ENCODE data around the gene FCHSD2.
"Not testable (repeated sequence)": the region's sequence is repeated elsewhere in the genome, so short reads cannot be mapped to it uniquely, and the experiment has no call there.

The FCHSD2 gene

DNA sequence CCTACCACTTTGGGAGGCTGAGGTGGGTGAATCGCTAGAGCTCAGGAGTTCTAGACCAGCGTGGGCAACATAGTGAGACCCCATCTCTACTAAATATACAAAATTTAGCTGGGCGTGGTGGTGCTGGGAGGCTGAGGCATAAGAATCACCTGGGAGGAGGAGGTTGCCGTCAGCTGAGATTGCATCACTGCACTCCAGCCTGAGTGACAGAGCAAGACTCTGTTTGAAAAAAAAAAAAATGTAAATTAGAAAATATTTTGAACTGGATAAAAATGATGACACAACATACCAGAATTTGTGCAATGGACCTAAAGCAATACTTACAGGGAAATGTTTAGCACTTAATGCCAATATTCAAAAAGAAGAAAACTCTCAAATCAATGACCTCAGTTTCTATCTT is 281.5 kb downstream of the FCHSD2 start:
- DNase-seq: no peak

GRCh38 chr11:72860010-72860409 is 282.1 kb downstream of the FCHSD2 start:
- no peak for DNase-seq

DNA sequence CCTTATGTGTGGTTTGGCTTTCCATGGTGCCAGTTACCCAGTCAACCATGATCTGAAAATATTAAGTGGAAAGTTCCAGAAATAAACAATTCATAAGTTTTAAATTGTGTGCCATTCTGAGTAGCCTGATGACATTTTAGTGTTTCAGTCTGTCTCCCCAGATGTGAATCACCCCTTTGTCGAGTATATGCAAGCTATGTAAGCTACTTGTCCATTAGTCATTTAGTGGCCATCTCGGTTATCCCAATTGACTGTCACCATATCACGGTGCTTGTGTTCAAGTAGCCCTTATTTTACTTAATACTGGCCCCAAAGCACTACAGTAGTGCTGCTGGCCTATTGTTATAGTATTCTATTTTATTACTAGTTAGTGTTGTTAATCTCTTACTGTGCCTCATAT is 283.0 kb downstream of the FCHSD2 start:
- no peak for DNase-seq

GRCh38 chr11:72858267-72858666 is 283.9 kb downstream of the FCHSD2 start:
- not testable (repeated sequence) for DNase-seq

DNA sequence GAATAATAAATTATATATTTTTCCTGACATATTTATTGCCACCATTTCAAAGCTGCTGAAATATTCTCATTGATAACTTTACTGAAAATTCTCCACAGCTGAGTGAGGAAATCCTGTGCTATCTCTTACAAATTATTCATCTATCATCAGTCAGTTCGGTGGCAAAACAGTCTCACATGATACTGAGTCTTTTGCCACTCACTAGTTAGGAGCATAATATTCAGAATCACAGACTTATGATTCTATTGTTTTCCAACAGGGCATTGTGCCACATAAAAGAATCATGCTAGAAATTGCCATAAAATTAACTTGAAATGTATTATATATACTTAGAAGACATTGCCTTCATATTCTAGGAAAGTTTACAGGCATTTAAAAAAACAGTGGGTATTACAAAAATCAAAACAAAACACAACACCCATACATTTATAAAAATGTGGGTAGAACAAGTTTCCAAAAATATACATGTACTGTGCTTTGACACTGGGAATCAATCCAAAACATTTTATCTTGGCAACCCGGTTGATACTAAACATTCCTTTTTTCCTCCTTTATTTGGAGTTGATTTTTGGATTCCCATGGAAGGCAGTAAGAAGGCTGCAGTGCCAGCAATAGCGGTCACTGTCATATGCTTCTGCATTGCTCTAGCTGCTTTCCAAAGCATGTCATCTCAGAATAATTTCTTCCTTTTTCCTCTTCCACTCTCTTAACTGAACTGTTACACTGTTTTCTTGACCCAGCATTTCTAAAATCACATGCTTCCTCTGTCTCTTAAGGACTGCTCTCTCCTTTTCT is 285.4 kb downstream of the FCHSD2 start:
- no peak for DNase-seq

DNA sequence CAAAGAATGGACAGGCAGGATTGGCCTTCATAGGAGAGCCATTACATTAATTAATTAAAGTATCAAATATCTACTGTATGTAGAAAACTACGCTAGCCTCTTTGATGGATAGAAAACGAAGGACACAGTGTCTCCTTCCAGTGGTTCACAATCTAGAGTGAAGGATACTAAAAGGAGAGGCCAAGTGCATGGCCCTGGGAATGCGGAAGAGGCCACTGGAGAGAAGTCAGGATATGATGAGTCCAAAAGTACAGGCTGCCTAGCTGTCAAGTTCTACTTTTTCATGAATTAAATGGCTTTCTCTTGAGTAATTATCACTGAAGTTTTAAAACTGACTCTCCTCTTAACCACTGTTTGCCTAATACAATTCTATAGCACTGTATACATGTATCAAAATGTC is 286.1 kb downstream of the FCHSD2 start:
- no peak for DNase-seq

DNA sequence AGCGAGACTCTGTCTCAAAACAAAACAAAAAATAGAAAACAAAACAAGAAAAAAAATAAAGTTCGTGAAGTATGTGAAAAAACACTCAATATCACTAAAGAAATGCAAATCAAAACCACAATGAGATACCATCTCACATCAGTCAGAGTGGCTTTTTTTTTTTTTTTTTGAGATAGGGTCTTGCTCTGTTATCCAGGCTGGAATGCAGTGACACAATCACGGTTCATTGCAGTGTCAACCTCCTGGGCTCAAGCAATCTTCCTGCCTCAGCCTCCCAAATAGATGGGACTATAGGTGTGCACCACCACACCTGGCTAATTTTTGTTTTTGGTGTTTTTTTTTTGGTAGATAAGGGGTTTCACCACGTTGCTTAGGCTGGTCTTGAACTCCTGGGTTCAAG is 290.4 kb downstream of the FCHSD2 start:
- no peak for DNase-seq

DNA sequence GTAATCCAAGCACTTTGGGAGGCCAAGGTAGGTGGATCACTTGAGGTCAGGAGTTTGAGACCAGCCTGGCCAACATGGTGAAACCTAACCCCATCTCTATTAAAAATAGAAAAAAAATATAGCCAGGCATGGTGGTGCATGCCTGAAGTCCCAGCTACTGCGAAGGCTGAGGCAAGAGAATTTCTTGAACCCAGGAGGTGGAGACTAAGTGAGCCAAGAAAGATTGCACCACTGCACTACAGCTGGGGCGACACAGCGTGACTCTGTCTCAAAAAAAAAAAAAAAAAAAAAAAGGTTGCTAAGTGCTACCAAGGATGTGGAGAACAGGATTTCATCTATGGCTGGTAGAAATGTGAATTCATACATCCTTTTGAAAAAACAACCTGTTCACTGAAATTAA is 291.3 kb downstream of the FCHSD2 start:
- no peak for DNase-seq

DNA sequence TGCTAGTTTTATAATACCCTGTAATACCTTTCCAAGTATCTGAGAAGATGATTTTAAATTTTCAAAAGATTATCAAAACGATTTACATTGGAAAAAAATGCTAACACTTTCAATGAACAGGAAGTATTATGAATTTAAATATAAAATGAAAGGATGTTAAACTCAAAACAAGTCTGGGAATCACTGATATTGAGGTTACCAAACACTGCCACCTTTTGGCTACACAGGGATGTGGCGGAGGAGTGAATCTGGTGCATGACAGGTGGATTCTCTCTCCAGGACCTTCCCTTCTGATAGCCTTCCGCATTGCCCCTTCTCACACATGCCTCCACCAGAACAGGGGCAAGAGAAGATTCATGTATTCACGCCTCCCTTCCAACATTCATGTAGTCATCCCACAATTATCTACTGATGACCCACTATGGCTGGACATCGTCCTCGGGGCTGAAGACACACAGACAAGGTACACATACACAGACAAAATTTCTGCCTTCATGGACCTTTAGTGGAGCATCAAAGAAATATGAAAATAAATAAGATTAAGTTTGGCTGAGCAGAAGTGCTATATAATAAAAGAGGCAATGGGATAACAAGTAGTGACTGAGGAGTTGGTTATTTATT is 293.2 kb downstream of the FCHSD2 start:
- peak; percentile 18 for DNase-seq

- no peak for DNase-seq
These were observed 297.8 kb downstream of the FCHSD2 start for GRCh38 chr11:72844356-72844755.

- no peak for DNase-seq
These were observed 299.3 kb downstream of the FCHSD2 start for GRCh38 chr11:72842653-72843330.

DNA sequence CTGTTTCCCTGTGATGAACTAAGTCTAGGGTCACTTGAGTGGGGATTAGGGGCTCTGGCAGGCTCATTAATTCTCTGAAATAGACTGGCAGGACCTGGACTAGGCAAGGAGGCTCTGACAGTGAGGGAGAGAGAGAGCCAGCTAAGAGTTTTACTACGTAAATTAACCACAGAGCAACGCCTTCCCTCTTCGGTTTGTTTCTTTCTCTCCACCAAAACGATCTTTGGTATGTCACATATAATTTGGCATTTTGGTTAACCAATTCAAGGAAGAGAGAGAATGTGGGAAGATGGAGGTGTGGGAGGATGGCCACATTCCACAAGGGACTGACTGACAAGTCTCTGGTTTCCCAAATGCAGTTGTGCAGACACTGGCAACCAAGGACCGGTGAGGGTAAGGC is 300.0 kb downstream of the FCHSD2 start:
- DNase-seq: no peak

- DNase-seq: no peak
These were observed 300.7 kb downstream of the FCHSD2 start for GRCh38 chr11:72841397-72841796.

DNA sequence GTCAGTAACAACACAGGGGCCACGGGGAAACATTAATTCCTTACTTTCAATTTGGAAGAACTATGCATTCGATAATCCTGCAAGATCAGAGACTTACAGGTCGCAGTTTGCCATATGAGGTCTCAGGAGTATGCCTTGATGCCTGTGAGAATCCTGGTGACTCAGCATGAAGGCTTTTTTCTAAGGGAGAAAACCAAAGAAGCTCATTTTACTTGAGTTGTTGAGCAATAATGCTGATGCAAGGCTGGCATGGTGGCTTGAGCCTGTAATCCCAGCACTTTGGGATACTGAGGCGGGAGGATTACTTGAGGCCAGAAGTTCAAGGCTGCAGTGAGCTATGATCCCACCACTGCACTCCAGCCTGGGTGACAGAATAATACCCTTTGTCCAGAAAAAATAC is 301.3 kb downstream of the FCHSD2 start:
- no peak for DNase-seq

GRCh38 chr11:72838691-72839305 is 303.3 kb downstream of the FCHSD2 start:
- no peak for DNase-seq

- DNase-seq: no peak
These were observed 306.0 kb downstream of the FCHSD2 start for GRCh38 chr11:72836111-72836510.

- DNase-seq: no peak
These were observed 307.2 kb downstream of the FCHSD2 start for GRCh38 chr11:72834905-72835304.

- DNase-seq: peak; percentile 57
These were observed 308.2 kb downstream of the FCHSD2 start for GRCh38 chr11:72833811-72834493.

- DNase-seq: no peak
These were observed 308.9 kb downstream of the FCHSD2 start for GRCh38 chr11:72833083-72833733.

DNA sequence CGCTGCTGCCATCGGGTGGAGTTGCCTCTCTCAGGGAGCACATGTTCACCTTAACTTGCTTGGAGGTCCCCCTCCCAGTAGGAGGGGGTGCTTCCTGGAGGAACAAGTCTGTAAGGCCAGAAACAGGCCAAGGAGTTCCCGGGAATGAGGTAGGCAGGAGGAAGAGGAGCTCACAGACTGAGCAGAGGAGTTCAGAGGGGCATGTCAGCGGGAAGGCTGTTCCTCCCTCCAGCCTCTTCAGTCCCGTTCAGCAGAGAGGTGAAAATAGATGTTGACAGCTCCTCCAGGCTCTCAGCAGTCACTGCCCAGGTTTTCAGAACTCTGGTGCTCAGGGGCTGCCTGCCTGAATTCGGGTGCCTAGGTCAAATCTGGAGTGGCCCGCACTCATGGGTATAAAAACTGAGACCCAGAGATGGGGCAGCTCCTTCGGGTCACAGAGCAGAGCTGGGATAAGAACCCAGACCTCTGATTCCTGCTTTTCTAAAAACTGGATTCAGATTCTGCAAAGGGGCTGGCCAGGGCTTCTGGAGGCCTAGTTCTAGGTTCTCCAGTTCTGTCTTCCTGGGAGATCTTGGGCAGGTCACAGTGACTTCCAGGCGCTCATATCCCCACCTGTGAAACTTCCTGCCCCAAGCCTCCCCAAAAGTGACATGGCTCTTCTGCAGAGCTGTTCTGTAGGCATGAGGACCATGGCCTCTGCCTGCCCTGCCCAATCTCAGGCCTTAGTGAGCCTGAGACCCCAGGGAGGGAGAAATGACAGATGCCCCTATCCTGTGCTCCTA is 309.6 kb downstream of the FCHSD2 start:
- DNase-seq: no peak

DNA sequence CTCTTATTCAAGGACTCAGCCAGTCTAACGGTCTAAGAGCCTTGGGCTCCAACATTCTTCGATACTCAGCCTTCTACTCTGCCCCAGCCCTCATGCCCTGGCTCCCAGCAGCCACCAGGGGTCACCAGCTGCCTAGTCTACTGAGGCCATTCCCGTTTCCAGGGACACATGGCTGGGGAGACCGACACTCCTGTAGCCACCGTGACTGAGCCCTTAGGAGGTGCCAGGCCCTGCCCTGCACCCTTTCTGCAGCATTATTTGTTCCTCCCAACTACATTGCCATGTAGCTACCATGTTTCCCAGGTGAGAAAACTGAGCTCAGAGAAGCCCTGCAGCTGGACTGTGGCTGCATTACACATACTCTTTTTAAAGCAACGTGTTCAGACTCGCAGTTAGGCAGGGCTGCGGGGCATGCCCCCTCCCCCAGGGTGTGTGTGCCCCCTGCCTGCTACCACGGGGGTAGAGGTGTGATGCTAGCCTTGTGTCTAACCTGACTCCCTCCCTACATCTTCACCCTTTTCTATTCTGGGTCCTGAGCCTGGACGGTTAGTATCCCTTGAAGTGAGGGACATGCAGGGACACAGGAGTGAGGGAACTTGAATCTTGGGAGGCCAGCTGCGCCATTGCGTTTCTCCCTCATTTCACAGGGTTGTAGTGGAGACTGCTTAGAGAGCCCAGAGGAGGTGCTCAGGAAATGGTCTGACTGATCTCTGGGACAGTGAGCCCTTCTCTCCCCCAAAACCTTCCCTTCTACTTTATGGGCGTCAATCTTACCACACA is 310.4 kb downstream of the FCHSD2 start:
- peak; percentile 90 for DNase-seq
